HepG2 (cell line): ENCODE measurements around the gene VKORC1L1.

Experiments used
- CTCF ChIP-seq: sonication (generic); formaldehyde crosslinking; IDR thresholded peaks from 2 replicates; pipeline ENCODE4 v1.5.0; 2020; ENCODE audit warnings: mild to moderate bottlenecking, missing genetic modification reagents, moderate library complexity
- GFI1 ChIP-seq: sonication (generic); formaldehyde crosslinking; IDR thresholded peaks from 2 replicates; pipeline ENCODE4 v1.5.0; 2020; ENCODE audit warnings: missing genetic modification reagents, mild to moderate bottlenecking, borderline replicate concordance
- POLR2A ChIP-seq, 2 experiments: IDR thresholded peaks; 2 replicates each; pipeline ENCODE4 v1.6.1; 2011; ENCODE audit warnings: low read depth in 2 of 2, low read length in 2 of 2, mild to moderate bottlenecking in 1 of 2, moderate library complexity in 1 of 2; ENCODE audit not compliant: insufficient read depth in 1 of 2
- RNF219 ChIP-seq: sonication (generic); formaldehyde crosslinking; IDR thresholded peaks from 2 replicates; pipeline ENCODE4 v1.5.0; 2020; ENCODE audit warnings: mild to moderate bottlenecking, missing genetic modification reagents
- SALL1 ChIP-seq: sonication (generic); formaldehyde crosslinking; IDR thresholded peaks from 2 replicates; pipeline ENCODE4 v1.8.0; 2022; ENCODE audit warnings: mild to moderate bottlenecking, missing genetic modification reagents
- ZNF274 ChIP-seq: sonication (generic); formaldehyde crosslinking; IDR thresholded peaks from 2 replicates; pipeline ENCODE4 v1.5.1; 2020; ENCODE audit warnings: mild to moderate bottlenecking, missing genetic modification reagents
- ZNF276 ChIP-seq: sonication (generic); formaldehyde crosslinking; IDR thresholded peaks from 2 replicates; pipeline ENCODE4 v1.4.0; 2020; ENCODE audit warnings: mild to moderate bottlenecking, low read depth, missing genetic modification reagents

- TF ChIP-seq POLR2A (IDR thresholded peaks at IDR 0.05; ENCODE audit: insufficient read depth in 1 of 2, low read depth in 2 of 2, low read length in 2 of 2) (no peak), GFI1 (no peak), ZNF274 (CRISPR knock-in tag) (no peak), ZNF276 (no peak), SALL1 (CRISPR knock-in tag) (no peak), CTCF (CRISPR knock-in tag) (no peak), RNF219 (no peak)
Observed at GRCh38 chr7:65892835-65893234, 20.0 kb downstream of the VKORC1L1 start.
